ENCODE measurements around the gene SNX8. TPM values are rescaled to one million over a fixed set of nuclear protein-coding genes. Genes with fewer than 3 reads are reported as not detected.
A peak's percentile ranks its signal among the peaks of the same experiment; 100 is the strongest.

The SNX8 gene
- total and polyA plus RNA-seq, 9 of the 15 experiments (the other 6 are each of a cell fraction or from before 2014, with no cell fraction given): 2.7 to 51.6 (median 16.9) TPM

DNA sequence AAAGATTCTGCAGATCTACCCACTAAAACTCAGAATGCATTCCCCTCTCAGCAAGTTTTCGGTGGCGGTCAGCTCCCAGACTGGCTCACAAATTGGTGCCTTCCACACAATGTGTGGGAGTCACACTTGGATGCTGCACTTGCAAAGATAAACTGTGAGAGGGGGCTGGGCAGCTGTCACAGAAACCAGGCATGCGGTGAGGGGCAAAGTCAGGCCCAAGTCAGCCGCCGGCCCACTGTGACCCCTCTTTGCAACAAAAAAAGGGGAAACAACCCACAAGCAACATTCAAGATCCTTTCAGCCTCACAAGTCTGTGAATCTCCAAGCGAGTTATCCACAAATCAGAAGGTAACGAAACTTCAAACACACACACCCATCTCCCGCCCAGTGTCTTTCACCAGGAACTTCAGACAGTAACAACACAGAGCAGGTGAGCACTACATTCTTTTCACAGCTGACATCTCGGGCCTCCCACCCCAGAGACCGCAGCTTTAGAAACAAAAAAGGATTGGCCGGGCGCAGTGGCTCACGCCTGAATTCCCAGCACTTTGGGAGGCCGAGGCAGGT, 32.0 kb downstream of the SNX8 start (continued):
- TF ChIP-seq CEBPG (CRISPR knock-in tag; IDR thresholded peaks at IDR 0.05) (no peak), CEBPG (tag; conservative IDR thresholded peaks at IDR 0.05 in 1 of 2, IDR thresholded peaks at IDR 0.05 in 1 of 2) (no peak), MTA2 (IDR thresholded peaks at IDR 0.05; ENCODE audit: low read depth) (peak; percentile 52; the same call in 1 of the 2 replicates), SOX6 (IDR thresholded peaks at IDR 0.05) (peak; percentile 54; the same call in 1 of the 2 replicates), CHCHD3 (CRISPR knock-in tag; IDR thresholded peaks at IDR 0.05) (no peak), ZNF121 (CRISPR knock-in tag; conservative IDR thresholded peaks at IDR 0.05) (no peak), TEAD4 (IDR thresholded peaks at IDR 0.05; ENCODE audit: low read length) (peak; percentile 79), TEAD4 (CRISPR knock-in tag; IDR thresholded peaks at IDR 0.05; ENCODE audit: borderline replicate concordance) (no peak), MYNN (IDR thresholded peaks at IDR 0.05) (peak; percentile 69), MYNN (CRISPR knock-in tag; IDR thresholded peaks at IDR 0.05) (no peak), KDM1A (IDR thresholded peaks at IDR 0.05) (peak; percentile 69 to 79; a peak in 3 of 4 replicates), STAT5A (IDR thresholded peaks at IDR 0.05; ENCODE audit: borderline replicate concordance, low read length) (peak; percentile 48; the same call in 1 of the 2 replicates), PCBP2 (IDR thresholded peaks at IDR 0.05; ENCODE audit: low read depth, low read length, poor library complexity, severe bottlenecking) (no peak), NR1H2 (CRISPR knock-in tag; IDR thresholded peaks at IDR 0.05) (no peak), RBFOX2 (IDR thresholded peaks at IDR 0.05; ENCODE audit: low read depth, low read length) (no peak), CCAR2 (IDR thresholded peaks at IDR 0.05; ENCODE audit: low read depth, low read length) (no peak), CBFA2T2 (conservative IDR thresholded peaks at IDR 0.05) (peak; percentile 72), CTBP1 (IDR thresholded peaks at IDR 0.05; ENCODE audit: borderline replicate concordance) (peak; percentile 56; the same call in 1 of the 2 replicates), WHSC1 (IDR thresholded peaks at IDR 0.05; ENCODE audit: low read length) (no peak), ZNF146 (CRISPR knock-in tag; IDR thresholded peaks at IDR 0.05; ENCODE audit: unreplicated experiment) (no peak), ZFP36 (IDR thresholded peaks at IDR 0.05; ENCODE audit: low read depth, low read length, partially characterized antibody) (no peak), SMARCE1 (IDR thresholded peaks at IDR 0.05) (peak; percentile 67; the same call in 1 of the 2 replicates), PYGO2 (tag; IDR thresholded peaks at IDR 0.05) (no peak), SMC3 (conservative IDR thresholded peaks at IDR 0.05; ENCODE audit: insufficient read depth, low read depth, low read length) (no peak)
- TF ChIP-seq, protein P1, sequence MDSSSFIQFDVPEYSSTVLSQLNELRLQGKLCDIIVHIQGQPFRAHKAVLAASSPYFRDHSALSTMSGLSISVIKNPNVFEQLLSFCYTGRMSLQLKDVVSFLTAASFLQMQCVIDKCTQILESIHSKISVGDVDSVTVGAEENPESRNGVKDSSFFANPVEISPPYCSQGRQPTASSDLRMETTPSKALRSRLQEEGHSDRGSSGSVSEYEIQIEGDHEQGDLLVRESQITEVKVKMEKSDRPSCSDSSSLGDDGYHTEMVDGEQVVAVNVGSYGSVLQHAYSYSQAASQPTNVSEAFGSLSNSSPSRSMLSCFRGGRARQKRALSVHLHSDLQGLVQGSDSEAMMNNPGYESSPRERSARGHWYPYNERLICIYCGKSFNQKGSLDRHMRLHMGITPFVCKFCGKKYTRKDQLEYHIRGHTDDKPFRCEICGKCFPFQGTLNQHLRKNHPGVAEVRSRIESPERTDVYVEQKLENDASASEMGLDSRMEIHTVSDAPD (CRISPR knock-in tag; IDR thresholded peaks at IDR 0.05): no peak
- TF ChIP-seq, protein P2, sequence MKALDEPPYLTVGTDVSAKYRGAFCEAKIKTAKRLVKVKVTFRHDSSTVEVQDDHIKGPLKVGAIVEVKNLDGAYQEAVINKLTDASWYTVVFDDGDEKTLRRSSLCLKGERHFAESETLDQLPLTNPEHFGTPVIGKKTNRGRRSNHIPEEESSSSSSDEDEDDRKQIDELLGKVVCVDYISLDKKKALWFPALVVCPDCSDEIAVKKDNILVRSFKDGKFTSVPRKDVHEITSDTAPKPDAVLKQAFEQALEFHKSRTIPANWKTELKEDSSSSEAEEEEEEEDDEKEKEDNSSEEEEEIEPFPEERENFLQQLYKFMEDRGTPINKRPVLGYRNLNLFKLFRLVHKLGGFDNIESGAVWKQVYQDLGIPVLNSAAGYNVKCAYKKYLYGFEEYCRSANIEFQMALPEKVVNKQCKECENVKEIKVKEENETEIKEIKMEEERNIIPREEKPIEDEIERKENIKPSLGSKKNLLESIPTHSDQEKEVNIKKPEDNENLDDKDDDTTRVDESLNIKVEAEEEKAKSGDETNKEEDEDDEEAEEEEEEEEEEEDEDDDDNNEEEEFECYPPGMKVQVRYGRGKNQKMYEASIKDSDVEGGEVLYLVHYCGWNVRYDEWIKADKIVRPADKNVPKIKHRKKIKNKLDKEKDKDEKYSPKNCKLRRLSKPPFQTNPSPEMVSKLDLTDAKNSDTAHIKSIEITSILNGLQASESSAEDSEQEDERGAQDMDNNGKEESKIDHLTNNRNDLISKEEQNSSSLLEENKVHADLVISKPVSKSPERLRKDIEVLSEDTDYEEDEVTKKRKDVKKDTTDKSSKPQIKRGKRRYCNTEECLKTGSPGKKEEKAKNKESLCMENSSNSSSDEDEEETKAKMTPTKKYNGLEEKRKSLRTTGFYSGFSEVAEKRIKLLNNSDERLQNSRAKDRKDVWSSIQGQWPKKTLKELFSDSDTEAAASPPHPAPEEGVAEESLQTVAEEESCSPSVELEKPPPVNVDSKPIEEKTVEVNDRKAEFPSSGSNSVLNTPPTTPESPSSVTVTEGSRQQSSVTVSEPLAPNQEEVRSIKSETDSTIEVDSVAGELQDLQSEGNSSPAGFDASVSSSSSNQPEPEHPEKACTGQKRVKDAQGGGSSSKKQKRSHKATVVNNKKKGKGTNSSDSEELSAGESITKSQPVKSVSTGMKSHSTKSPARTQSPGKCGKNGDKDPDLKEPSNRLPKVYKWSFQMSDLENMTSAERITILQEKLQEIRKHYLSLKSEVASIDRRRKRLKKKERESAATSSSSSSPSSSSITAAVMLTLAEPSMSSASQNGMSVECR (CRISPR knock-in tag; IDR thresholded peaks at IDR 0.05): 0 out of 2 replicates have a peak, but pooled peaks have one; percentile 25

All from K562 (cell line).